Heart right ventricle (tissue), 16 donors: Measurements from ENCODE around the gene MFAP4. TPM values are rescaled to one million over a fixed set of nuclear protein-coding genes. Genes with fewer than 3 reads are reported as not detected.

Source experiments
- ATAC-seq, 8 donors: fragments of 200-7000 bp; cut with Tn5 transposase; one replicate each; pipeline ENCODE4 v1.9.1; 2020; ENCODE audit warnings: mild to moderate bottlenecking in 8 of 8, moderate library complexity in 8 of 8, moderate number of reproducible peaks in 1 of 8
- DNase-seq, 2 donors: peaks; one replicate each; pipeline ENCODE4 v3.0.0-alpha.2; 2020
- H3K27ac ChIP-seq, 10 donors: fragments of 200-600 bp; sonication (generic) in 2 of 10; one replicate each; pipeline versions ENCODE4 v1.5.0 to v1.8.0; 2020 to 2022; ENCODE audit warnings: mild to moderate bottlenecking in 3 of 10
- H3K27me3 ChIP-seq, 7 donors: fragments of 200-600 bp; one replicate each; pipeline ENCODE4 v1.8.0; 2021 to 2022; ENCODE audit warnings: mild to moderate bottlenecking in 2 of 7
- H3K36me3 ChIP-seq, 9 donors: fragments of 200-600 bp; sonication (generic) in 1 of 9; one replicate each; pipeline versions ENCODE4 v1.5.0 to v1.8.0; 2020 to 2022; ENCODE audit warnings: mild to moderate bottlenecking in 2 of 9
- H3K4me1 ChIP-seq, 9 donors: fragments of 200-600 bp; sonication (generic) in 1 of 9; one replicate each; pipeline versions ENCODE4 v1.5.0 to v1.8.0; 2020 to 2022; ENCODE audit warnings: mild to moderate bottlenecking in 4 of 9
- H3K4me3 ChIP-seq, 10 donors: fragments of 200-600 bp; sonication (generic) in 2 of 10; one replicate each; pipeline versions ENCODE4 v1.5.0 to v1.8.0; 2020 to 2022; ENCODE audit warnings: mild to moderate bottlenecking in 7 of 10, moderate library complexity in 2 of 10
- H3K9me3 ChIP-seq, 11 donors: fragments of 200-600 bp in 10 of 11; sonication (generic) in 2 of 11; one replicate each; pipeline versions ENCODE4 v1.5.0 to v1.8.0; 2013 to 2022; ENCODE audit warnings: mild to moderate bottlenecking in 2 of 11, control low read depth in 1 of 11, moderate library complexity in 1 of 11
- WGBS, 2 donors: extraction: QIAGEN DNeasy Blood & Tissue Kit; methylation state at CpG; one replicate each; pipeline ENCODE4 v1.1.7; 2013; ENCODE audit warnings: inconsistent platforms in 1 of 2; 5-methylcytosine and 5-hydroxymethylcytosine counted together
- intact Hi-C, 10 donors: fragments of 100-400 bp; cut with DNase I; formaldehyde crosslinking; loops; one replicate each; pipeline versions ENCODE4 v1.11.1 to v1.14.2; 2022
- polyA plus RNA-seq, 2 donors: library from polyadenylated mRNA; stranded (reverse); fragments of 200-250 nt; gene quantifications; one replicate each; pipeline ENCODE4 v1.2.3, GENCODE V29; 2013
- total RNA-seq, 10 donors: library from RNA; stranded (reverse); fragmentation: NEBNext Ultra II Directional in 3 of 10; extraction: Animal tissue kit (Norgen Biotek cat#: 25700) in 3 of 10; gene quantifications; one replicate each; pipeline versions ENCODE4 v1.2.1 to v1.2.4, GENCODE V29; 2021 to 2023
- TF ChIP-seq, protein P1 (sequence below), 9 donors: fragments of 200-600 bp; sonication (generic) in 2 of 9; IDR thresholded peaks; one replicate each; pipeline versions ENCODE4 v1.5.0 to v1.8.0; 2021 to 2022; ENCODE audit warnings: antibody characterized with exemption in 9 of 9, mild to moderate bottlenecking in 5 of 9, moderate library complexity in 1 of 9
- donor health status: Arrhythmogenic right ventricular cardiomyopathy.
- donor health status: ischemic (EF 13 %, LVEDD 7.1; RV severe dilation, severe dysfunction).
- donor health status: healthy with polysubstance abuse.
- donor health status: DM: no; HTN: yes; CAD: no.
- donor health status: DM: no; HTN: no; CAD: no.
- donor health status: ischemic (EF 25% LVEDD 6.9; RV normal size, moderate dysfunction).
- donor health status: ischemic (EF 25% LVEDD 5.7; RV mildly dilated, moderate dysfunction).
- donor health status: healthy.
- donor health status: DM: yes; HTN: yes; CAD: no.
- donor health status: Ischemic cardiomyopathy.
- donor health status: ischemic (EF 35%, LVEDD 5.7; RV mildly dilated, moderate dysfunction).
- donor health status: nonischemic (EF 11% LVEDD 7.7; RV severe dilation, severe dysfunction).
- donor health status: DM: yes; HTN: yes; CAD: no.
- donor health status: PGD.
- donor health status: ischemic (EF 29% LVEDD 5.4; RV normal size, mild dysfunction).
- donor health status: nonischemic (EF 23%, LVEDD 6.1; RV moderate dilation, normal function).

The MFAP4 gene
- total and polyA plus RNA-seq, 12 donors = 15.4 to 101 (median 41.6) TPM

DNA sequence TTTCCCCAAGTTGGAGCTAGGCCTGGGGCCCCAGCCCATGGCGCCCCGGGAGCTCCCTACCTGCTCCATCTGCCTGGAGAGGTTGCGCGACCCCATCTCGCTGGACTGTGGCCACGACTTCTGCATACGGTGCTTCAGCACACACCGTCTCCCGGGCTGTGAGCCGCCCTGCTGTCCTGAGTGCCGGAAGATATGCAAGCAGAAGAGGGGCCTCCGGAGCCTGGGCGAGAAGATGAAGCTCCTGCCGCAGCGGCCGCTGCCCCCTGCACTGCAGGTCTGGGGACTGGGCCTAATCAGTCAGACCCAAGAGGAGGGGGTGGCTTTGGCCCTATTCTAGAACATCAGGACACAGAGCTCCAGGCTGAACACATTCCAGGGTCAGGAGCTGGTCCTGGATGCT is 25.5 kb upstream of the MFAP4 start:
- 97% methylated on average over 16 of the region's 16 CpGs for WGBS, 2 donors

DNA sequence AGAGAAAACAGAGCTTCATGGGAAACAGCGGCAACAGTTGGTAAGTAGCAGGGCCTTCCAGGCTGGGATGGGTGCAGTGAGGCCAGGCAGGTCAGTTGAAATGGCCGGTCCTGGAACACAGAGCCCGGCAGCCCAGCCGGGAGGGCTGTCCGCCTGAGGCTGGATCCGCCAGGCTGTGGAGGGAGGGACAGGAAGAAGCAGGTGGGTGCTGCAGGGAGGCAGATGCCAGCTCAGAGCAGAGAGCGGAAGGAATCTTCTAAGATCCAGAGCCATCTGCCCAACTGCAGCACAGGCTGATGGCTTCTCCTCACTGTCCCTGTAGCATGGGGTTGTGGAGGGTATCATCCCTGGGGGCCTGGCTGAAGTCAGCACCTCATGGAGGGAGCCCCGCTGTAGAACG is 24.6 kb upstream of the MFAP4 start:
- DNase-seq (no peak), ATAC-seq (peak in 1 of 8 donors; percentile 18)
- peaks cover 0 to 6% (median 0%) of the 10 kb centered on the region in 7 donors for H3K27me3 ChIP-seq
- TF ChIP-seq, protein P1, sequence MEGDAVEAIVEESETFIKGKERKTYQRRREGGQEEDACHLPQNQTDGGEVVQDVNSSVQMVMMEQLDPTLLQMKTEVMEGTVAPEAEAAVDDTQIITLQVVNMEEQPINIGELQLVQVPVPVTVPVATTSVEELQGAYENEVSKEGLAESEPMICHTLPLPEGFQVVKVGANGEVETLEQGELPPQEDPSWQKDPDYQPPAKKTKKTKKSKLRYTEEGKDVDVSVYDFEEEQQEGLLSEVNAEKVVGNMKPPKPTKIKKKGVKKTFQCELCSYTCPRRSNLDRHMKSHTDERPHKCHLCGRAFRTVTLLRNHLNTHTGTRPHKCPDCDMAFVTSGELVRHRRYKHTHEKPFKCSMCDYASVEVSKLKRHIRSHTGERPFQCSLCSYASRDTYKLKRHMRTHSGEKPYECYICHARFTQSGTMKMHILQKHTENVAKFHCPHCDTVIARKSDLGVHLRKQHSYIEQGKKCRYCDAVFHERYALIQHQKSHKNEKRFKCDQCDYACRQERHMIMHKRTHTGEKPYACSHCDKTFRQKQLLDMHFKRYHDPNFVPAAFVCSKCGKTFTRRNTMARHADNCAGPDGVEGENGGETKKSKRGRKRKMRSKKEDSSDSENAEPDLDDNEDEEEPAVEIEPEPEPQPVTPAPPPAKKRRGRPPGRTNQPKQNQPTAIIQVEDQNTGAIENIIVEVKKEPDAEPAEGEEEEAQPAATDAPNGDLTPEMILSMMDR (IDR thresholded peaks at IDR 0.05) = no peak
- H3K4me3 ChIP-seq = peak overlapping the region in 8 of 10 donors; percentile 19 to 45 (median 40)
- intact Hi-C loops = no loop called here
- no peaks in the 10 kb centered on the region for H3K36me3 ChIP-seq
- H3K27ac ChIP-seq = peak overlapping the region in 2 of 10 donors; percentile 9 to 12
- 61 to 80% methylated on average over 9 of the region's 9 CpGs for WGBS, 2 donors
- H3K4me1 ChIP-seq = peaks cover 0 to 15% (median 0%) of the 10 kb centered on the region in 9 donors
- no peaks in the 10 kb centered on the region for H3K9me3 ChIP-seq

More for the DNA sequence above, 25.5 kb upstream of the MFAP4 start:
- DNase-seq (no peak), ATAC-seq (no peak)
- Histone ChIP-seq H3K4me3 (no peak overlapping the region), H3K9me3 (no peaks in the 10 kb centered on the region), H3K27me3 (peaks cover 0 to 6% (median 0%) of the 10 kb centered on the region in 7 donors), H3K27ac (no peak overlapping the region), H3K36me3 (no peaks in the 10 kb centered on the region), H3K4me1 (peaks cover 0 to 15% (median 0%) of the 10 kb centered on the region in 9 donors)
- intact Hi-C loops = no loop called here
- TF ChIP-seq, protein P1 (IDR thresholded peaks at IDR 0.05) = no peak

DNA sequence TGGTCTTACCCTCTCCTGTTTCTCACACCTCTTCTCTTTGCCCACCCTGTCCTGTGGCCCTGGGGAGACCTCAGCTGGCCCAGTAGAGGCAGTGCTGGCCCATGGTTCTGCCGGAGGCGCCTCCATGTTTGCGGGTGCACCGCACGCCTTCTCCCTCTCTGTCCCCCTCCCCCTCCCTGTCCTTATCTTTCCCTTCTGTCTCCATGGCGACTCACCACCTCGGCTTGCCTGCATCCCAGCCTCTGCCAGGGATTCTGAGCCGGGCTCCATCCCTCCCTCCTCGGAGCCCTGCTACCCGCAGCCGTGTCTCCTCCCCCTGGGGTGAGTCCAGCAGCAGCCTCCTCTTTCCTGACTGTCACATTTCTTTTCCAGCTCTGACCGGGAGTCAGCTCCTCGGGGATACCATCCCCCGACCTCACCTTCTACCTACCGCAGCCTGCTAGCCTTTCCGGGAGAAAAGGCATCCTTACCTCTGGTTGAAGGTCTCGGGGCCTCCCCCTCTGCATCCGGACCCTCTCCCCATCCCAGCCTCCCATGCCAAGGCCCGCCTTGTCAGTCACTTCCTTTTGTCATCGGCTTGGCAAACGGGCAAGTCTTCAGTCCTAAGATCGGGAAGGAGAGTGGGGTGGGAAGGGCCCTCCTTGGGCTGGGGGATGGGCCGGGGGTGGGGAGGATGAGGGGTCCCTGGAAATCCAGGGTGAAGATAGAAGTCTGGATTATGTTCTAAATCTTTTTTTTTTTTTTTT is 24.1 kb upstream of the MFAP4 start, which contains the start of gene RNF112:
Gene RNF112, plus strand, starts transcription at position 358 of the 746 bp plus-strand sequence. Its CDS starts 177 bp downstream, at position 535.
- Histone ChIP-seq H3K9me3 (no peaks in the 10 kb centered on the region), H3K36me3 (no peaks in the 10 kb centered on the region), H3K27me3 (peaks cover 0 to 6% (median 0%) of the 10 kb centered on the region in 7 donors), H3K4me1 (peaks cover 0 to 15% (median 0%) of the 10 kb centered on the region in 9 donors), H3K27ac (peak within 1 kb of the TSS in 2 of 10 donors; percentile 9 to 12), H3K4me3 (peak within 1 kb of the TSS in 9 of 10 donors; percentile 9 to 45 (median 39))
- peak in 1 of 2 donors; percentile 39 for DNase-seq
- intact Hi-C loops = no loop called here
- TF ChIP-seq, protein P1 (IDR thresholded peaks at IDR 0.05) = peak in 2 of 9 donors; percentile 9 to 28
- 25 to 27% methylated on average over 23 of the region's 23 CpGs for WGBS, 2 donors
- peak in 7 of 8 donors; percentile 29 to 54 (median 44) for ATAC-seq

DNA sequence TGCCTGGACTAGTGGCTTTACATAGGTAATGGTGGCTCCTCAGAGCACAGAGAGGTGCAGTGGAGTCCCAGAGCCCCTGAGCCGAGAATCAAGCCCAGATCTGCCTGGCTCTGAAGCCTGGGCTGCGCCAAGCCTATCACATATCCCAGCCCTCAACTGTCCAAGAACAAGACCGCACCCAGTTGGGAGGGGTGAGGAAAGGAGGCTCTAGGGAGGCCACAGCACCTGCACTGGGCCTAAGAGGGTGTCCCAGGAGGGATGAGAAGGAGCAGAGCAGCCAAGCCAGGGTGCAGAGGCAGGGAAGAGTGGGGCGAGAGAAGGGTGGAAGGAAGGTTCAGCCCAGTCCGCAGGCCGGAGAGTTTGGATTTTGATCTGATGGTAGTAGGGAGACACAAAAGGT is 23.1 kb upstream of the MFAP4 start:
- no peaks in the 10 kb centered on the region for H3K9me3 ChIP-seq
- peaks cover 0 to 6% (median 0%) of the 10 kb centered on the region in 7 donors for H3K27me3 ChIP-seq
- ATAC-seq (no peak), DNase-seq (no peak)
- intact Hi-C loops = no loop called here
- TF ChIP-seq, protein P1 (IDR thresholded peaks at IDR 0.05) = no peak
- H3K36me3 ChIP-seq = no peaks in the 10 kb centered on the region
- whole genome bisulfite sequencing, 2 donors = 94 to 95% methylated on average over 6 of the region's 6 CpGs
- H3K27ac ChIP-seq = no peak overlapping the region
- peaks cover 0 to 15% (median 0%) of the 10 kb centered on the region in 9 donors for H3K4me1 ChIP-seq
- H3K4me3 ChIP-seq = no peak overlapping the region
